HFFc6 (cell line): Measurements from ENCODE around the gene PCCA. TPM values are rescaled to one million over a fixed set of nuclear protein-coding genes. Genes with fewer than 3 reads are reported as not detected.
"Not testable (repeated sequence)": the region's sequence is repeated elsewhere in the genome, so short reads cannot be mapped to it uniquely, and the experiment has no call there.

Experiments
- DNase-seq: peaks from one replicate; pipeline ENCODE4 v3.0.0-alpha.2; 2018
- H3K27ac Mint-ChIP-seq: 2 replicates; pipeline ENCODE4 v1.8.0; 2020; ENCODE audit warnings: mild to moderate bottlenecking, mixed read lengths
- H3K27me3 Mint-ChIP-seq: 2 replicates; pipeline ENCODE4 v1.8.0; 2021; ENCODE audit warnings: mild to moderate bottlenecking, moderate library complexity, mixed read lengths; ENCODE audit not compliant: insufficient read depth
- H3K36me3 Mint-ChIP-seq: 2 replicates; pipeline ENCODE4 v1.8.0; 2021; ENCODE audit warnings: low read depth, mixed read lengths
- H3K4me1 Mint-ChIP-seq: 2 replicates; pipeline ENCODE4 v1.8.0; 2020; ENCODE audit warnings: low read depth, mixed read lengths
- H3K4me3 Mint-ChIP-seq: 2 replicates; pipeline ENCODE4 v1.8.0; 2020; ENCODE audit warnings: mild to moderate bottlenecking, moderate library complexity, mixed read lengths
- H3K9me3 Mint-ChIP-seq: 2 replicates; pipeline ENCODE4 v1.8.0; 2020; ENCODE audit warnings: mild to moderate bottlenecking, mixed read lengths
- total RNA-seq, 6 experiments: library from RNA; stranded (reverse); fragmentation: NEBNext Ultra II Directional; extraction: Animal tissue kit (Norgen Biotek cat#: 25700); gene quantifications; 2 replicates in 1 of 6; 3 replicates in 5 of 6; pipeline ENCODE4 v1.2.3, GENCODE V29; 2021
- TF ChIP-seq, protein P1 (sequence below): fragments of 200-600 bp; sonication (generic); IDR thresholded peaks from 2 replicates; pipeline ENCODE4 v1.5.0; 2021; ENCODE audit warnings: antibody characterized with exemption, mild to moderate bottlenecking

PCCA gene
- total RNA-seq, 6 experiments from 2014 or later = 12.9 to 16.9 (median 14.7) TPM

DNA sequence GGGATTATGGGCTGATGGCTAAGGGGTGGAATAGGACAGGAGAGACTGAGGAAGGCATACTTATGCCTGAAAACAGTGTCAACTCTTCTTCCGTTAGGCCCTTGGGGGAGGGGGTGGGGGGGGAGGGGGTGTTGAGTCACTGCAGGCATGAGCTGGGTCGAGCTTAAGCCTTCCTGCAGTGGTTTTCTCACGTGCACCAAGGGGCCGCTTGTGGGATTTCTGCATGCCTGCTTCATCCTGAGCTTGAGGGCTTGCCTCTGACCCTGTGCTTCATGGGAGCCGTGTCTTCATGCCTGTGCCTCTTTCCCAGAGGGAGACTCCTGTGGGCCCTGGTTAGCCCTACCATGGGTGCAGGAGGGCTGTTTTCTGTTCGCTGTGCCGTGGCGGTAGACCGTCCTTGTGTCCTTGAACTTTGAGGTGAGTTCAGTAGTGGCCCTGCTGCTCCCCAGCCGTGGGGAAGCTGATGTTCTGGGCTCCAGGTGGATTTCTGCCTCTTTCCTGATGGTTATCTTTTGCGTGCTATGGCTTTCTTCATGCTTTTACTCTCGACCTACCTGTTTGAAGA lies 186.1 kb downstream of the PCCA start:
- no peaks in the 10 kb centered on the region for H3K9me3 Mint-ChIP-seq
- no peaks in the 10 kb centered on the region for H3K27me3 Mint-ChIP-seq
- peaks cover 19% of the 10 kb centered on the region for H3K36me3 Mint-ChIP-seq
- H3K27ac Mint-ChIP-seq = no peak overlapping the region
- TF ChIP-seq, protein P1, sequence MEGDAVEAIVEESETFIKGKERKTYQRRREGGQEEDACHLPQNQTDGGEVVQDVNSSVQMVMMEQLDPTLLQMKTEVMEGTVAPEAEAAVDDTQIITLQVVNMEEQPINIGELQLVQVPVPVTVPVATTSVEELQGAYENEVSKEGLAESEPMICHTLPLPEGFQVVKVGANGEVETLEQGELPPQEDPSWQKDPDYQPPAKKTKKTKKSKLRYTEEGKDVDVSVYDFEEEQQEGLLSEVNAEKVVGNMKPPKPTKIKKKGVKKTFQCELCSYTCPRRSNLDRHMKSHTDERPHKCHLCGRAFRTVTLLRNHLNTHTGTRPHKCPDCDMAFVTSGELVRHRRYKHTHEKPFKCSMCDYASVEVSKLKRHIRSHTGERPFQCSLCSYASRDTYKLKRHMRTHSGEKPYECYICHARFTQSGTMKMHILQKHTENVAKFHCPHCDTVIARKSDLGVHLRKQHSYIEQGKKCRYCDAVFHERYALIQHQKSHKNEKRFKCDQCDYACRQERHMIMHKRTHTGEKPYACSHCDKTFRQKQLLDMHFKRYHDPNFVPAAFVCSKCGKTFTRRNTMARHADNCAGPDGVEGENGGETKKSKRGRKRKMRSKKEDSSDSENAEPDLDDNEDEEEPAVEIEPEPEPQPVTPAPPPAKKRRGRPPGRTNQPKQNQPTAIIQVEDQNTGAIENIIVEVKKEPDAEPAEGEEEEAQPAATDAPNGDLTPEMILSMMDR = no peak
- no peak overlapping the region for H3K4me3 Mint-ChIP-seq
- peaks cover 19% of the 10 kb centered on the region for H3K4me1 Mint-ChIP-seq
- DNase-seq = no peak

DNA sequence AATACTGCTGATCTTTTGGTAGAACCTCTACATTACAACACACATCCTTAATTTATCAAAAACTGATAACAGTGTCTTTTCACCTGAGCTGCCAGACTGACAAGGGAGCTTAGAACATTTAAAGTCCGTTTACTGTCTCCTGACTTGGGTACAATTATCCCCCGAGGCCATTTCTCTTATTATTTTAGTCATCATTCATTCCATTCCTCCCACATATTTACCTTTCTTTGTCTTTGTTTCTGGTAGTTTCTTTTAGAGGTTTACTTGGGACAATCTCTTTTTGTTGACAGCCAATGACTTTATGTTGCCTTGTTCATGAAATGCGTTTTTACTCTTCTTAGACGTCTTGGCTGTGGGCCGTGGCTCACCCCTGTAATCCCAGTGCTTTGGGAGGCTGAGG lies 186.9 kb downstream of the PCCA start:
- Mint-ChIP-seq H3K4me1 (peaks cover 23% of the 10 kb centered on the region), H3K9me3 (no peaks in the 10 kb centered on the region)
- TF ChIP-seq, protein P1 = no peak

DNA sequence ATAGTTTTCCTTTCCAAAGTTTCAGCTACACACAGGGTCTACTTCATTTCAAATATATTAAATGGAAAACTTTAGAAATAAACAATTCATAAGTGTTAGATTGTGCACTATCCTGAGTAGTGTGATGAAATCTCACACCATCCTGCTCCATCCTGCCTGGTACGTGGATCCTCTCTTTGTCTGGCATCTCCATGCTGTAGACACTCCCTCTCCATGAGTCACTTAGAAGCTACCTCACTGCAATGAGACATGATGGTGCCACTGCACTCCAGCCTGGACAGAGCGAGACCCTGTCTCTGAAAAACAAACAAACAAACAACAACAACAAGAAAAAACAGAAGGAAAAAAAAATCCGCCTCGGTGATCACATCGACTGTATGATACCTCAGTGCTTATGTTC lies 191.8 kb downstream of the PCCA start:
- no peaks in the 10 kb centered on the region for H3K27me3 Mint-ChIP-seq

More for the DNA sequence above, 186.9 kb downstream of the PCCA start:
- Mint-ChIP-seq H3K27me3 (no peaks in the 10 kb centered on the region), H3K36me3 (peaks cover 26% of the 10 kb centered on the region), H3K27ac (no peak overlapping the region), H3K4me3 (no peak overlapping the region)
- no peak for DNase-seq

DNA sequence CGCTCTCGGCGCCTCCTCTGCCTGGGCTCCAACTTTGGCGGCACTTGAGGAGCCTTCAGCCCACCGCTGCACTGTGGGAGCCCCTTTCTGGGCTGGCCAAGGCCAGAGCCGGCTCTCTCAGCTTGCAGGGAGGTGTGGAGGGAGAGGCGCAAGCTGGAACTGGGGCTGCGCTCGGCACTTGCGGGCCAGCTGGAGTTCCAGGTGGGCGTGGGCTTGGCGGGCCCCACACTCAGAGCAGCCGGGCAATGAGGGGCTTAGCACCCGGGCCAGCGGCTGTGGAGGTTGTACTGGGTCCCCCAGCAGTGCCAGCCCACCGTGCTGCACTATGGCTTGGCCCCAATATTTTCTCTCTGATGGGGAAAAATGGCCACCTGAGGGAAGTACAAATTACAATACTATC lies 193.4 kb downstream of the PCCA start:
- Mint-ChIP-seq H3K4me1 (peaks cover 11% of the 10 kb centered on the region), H3K36me3 (peaks cover 22% of the 10 kb centered on the region)
- not testable (repeated sequence) for DNase-seq, H3K27me3 Mint-ChIP-seq, H3K27ac Mint-ChIP-seq, H3K4me3 Mint-ChIP-seq, H3K9me3 Mint-ChIP-seq

More for the DNA sequence above, 191.8 kb downstream of the PCCA start:
- DNase-seq = no peak
- TF ChIP-seq, protein P1 = no peak
- H3K4me3 Mint-ChIP-seq = no peak overlapping the region
- H3K4me1 Mint-ChIP-seq = peaks cover 21% of the 10 kb centered on the region
- no peaks in the 10 kb centered on the region for H3K9me3 Mint-ChIP-seq
- H3K27ac Mint-ChIP-seq = no peak overlapping the region
- peaks cover 28% of the 10 kb centered on the region for H3K36me3 Mint-ChIP-seq

DNA sequence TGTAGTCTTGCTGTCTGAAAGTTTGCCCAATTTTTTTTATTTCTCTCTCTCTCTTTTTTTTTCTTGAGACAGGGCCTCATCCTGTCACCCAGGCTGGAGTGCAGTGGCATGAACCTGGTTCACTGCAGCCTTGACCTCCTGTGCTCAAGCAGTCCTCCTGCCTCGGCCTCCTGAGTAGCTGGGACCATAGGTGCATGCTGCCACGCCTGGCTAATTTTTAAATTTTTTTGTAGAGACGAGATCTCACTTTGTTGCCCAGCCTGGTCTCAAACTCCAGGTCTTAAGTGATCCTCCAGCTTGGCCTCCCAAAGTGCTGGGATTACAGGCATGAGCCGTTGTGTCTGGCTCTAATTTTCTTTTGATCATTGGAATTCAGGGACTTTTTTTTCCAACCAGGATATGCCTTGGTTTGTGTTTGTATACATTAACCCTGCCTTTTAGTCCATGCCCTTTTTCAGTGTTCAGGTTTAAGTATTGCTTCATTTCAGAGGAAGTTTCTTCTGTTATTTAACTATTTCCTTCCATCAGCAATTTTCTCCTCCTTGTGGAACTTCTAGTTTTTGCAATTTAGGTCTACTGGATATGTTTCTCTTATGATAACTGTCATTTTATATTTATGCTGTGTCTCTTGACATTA lies 201.4 kb downstream of the PCCA start:
- H3K4me1 Mint-ChIP-seq = peaks cover 28% of the 10 kb centered on the region
- DNase-seq = no peak
- no peaks in the 10 kb centered on the region; the same call in none of the 2 replicates for H3K27me3 Mint-ChIP-seq
- TF ChIP-seq, protein P1 = 0 out of 2 replicates have a peak, but pooled peaks have one; percentile 8
- no peak overlapping the region for H3K4me3 Mint-ChIP-seq
- no peak overlapping the region for H3K27ac Mint-ChIP-seq
- no peaks in the 10 kb centered on the region for H3K9me3 Mint-ChIP-seq
- peaks cover 5% of the 10 kb centered on the region; the same call in 1 of the 2 replicates for H3K36me3 Mint-ChIP-seq

DNA sequence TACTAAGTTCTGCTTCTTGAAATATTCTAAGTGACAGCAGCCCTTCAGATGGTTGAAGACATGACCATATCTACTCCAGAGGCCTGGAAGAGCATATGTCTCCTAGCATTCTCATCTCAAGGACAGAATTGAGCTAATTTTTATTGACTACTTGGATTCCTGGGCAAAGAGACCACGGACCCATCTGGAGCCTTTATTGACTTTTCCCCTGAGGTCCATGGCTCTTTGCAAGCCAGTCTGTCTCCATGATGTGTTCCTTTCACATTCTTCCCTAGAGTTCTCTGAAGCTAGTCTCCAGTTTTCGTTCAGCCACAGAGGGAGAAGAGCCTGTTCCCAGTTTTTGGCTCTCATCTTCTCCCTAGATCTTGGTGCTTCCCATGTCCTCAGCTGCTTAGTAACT lies 202.7 kb downstream of the PCCA start:
- H3K4me1 Mint-ChIP-seq = peaks cover 30% of the 10 kb centered on the region
- TF ChIP-seq, protein P1 = no peak
- DNase-seq = no peak
- H3K27me3 Mint-ChIP-seq = no peaks in the 10 kb centered on the region; the same call in none of the 2 replicates
- no peak overlapping the region for H3K4me3 Mint-ChIP-seq
- peaks cover 5% of the 10 kb centered on the region; the same call in 1 of the 2 replicates for H3K36me3 Mint-ChIP-seq
- H3K9me3 Mint-ChIP-seq = no peaks in the 10 kb centered on the region
- H3K27ac Mint-ChIP-seq = peak overlapping the region; percentile 25; the same call in 1 of the 2 replicates
